ENCODE results near the gene LZTS2. TPM values are rescaled to one million over a fixed set of nuclear protein-coding genes. Genes with fewer than 3 reads are reported as not detected.

LZTS2 gene
- total RNA-seq, 2 donors from 2014 or later: 15.0 to 24.8 TPM

DNA sequence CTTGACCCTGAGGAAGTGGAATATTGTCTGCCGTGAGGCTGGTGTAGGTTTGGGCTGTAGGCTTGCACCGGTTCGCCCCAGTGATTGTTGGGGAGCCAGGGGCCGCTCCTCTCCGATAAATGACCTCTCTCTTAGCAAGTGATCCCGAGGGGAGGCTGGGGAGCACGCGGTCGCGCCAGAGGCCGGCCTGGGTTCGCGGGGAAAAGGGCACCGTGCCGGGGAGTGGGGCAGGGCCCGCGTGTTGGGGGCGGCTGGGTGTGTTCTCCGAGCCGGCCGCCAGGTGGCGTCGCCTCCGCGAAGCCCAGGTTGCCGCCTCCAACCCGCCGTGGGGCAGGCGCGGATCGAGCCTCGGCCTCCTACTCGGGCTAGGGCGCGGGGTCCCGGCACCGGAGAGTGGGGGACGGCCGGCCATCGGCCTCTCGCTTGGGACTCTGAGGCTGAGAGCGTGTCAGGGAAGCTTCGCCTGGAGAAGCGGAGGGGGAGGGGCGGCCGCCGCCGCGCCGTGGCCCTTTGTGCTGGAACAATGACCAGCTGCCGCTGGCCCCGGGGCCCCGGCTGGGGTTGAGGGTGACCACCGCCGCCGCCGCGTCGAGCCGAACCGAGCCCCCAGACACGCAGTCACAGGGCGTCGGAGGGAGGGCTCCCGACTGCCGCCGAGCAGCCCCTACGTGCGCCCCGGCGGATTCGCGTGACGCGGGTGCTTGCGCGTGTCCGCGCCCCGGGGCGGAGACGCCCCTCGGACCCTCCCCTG is 442 bp upstream of the LZTS2 start:
- peak; percentile 70 for ATAC-seq (replicated peaks)
- H3K4me1 Mint-ChIP-seq: peaks cover 12% of the 10 kb centered on the region
- H3K36me3 Mint-ChIP-seq (ENCODE audit: low read depth): peaks cover 16% of the 10 kb centered on the region

DNA sequence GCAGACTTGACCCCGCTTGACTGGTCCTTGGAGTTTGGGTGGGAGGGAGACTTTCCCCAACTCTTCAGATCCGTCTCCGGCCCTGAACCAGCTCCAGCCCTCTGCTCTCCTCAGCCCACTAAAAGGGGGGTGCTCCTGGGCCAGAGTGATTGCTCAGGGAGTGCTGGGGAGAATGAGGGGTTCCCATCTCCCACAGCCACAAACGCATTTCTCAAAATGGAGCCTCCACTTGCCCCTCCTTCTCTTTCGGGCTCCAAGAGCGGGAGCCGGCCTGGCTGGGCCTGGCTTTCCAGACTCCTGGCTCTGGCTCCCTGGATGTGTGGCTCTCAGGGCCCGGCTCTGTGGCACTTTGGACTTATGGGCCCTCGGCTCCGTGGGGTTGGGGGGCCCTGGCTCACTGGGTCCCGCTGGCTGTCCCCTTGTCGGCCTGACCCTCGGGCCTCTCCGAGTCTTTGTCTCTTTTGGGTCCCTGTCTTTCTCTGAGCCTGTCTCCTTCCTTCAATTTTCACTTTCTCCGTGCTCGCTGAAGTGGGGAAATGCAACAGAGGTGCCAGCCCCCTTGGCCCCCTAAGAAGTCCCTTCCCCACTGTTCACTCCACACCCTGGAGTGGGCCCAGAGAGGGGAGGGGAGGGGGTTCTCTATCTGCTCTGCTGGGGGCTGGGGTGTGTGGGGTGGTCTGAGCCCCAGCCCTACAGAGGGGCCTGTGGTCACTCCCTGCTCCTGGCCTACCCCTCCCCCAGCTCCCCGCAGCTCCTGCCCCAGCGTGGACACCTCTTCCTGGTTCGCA is 713 bp downstream of the LZTS2 start:
- Mint-ChIP-seq H3K4me1 (peaks cover 12% of the 10 kb centered on the region), H3K9me3 (no peaks in the 10 kb centered on the region), H3K27me3 (no peaks in the 10 kb centered on the region), H3K27ac (peak overlapping the region; percentile 59), H3K4me3 (peak overlapping the region; percentile 61), H3K36me3 (ENCODE audit: low read depth) (peaks cover 6% of the 10 kb centered on the region)
- no peak for ATAC-seq (replicated peaks)

More for the DNA sequence above, 442 bp upstream of the LZTS2 start:
- no peaks in the 10 kb centered on the region for H3K9me3 Mint-ChIP-seq
- H3K27me3 Mint-ChIP-seq: no peaks in the 10 kb centered on the region
- peak overlapping the region; percentile 75 for H3K27ac Mint-ChIP-seq
- peak overlapping the region; percentile 82 for H3K4me3 Mint-ChIP-seq

DNA sequence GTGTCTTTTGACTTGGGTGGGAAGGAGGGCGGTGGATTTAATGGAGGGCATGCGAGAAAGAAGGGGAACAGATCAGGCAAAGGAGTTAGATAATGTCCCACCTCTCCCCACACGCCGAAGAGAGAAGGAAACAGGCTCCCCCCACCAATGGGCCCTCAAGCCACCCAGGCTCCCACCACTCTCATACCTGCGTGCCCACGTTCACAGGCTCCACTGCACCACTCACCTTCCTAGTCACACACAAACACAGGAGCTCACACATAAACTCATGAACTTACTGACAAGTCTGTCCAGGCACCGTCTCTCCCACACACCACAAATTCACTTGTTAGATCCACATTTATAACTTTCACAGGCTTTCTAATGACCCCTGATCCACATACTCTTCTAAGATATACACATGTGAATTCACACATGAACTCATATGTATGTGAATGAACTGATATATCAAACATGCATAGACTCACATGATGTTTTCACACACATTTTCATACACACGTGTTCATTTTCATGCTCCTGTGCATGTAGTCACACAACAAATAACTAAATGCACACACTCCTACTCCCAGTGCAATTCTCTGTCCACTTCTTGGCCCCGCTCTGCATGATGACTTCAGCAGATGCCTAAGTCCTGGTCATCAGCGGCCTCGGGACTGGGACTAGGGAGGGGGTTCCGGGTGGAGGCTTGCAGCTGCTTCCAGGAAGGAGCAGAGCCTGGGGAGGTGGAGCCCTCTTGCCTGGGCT is 1.5 kb downstream of the LZTS2 start:
- ATAC-seq (replicated peaks): no peak
- H3K4me1 Mint-ChIP-seq: peaks cover 12% of the 10 kb centered on the region
- H3K27me3 Mint-ChIP-seq: no peaks in the 10 kb centered on the region
- peaks cover 6% of the 10 kb centered on the region for H3K36me3 Mint-ChIP-seq (ENCODE audit: low read depth)
- H3K4me3 Mint-ChIP-seq: peak overlapping the region; percentile 61
- no peaks in the 10 kb centered on the region for H3K9me3 Mint-ChIP-seq
- H3K27ac Mint-ChIP-seq: peak overlapping the region; percentile 59

DNA sequence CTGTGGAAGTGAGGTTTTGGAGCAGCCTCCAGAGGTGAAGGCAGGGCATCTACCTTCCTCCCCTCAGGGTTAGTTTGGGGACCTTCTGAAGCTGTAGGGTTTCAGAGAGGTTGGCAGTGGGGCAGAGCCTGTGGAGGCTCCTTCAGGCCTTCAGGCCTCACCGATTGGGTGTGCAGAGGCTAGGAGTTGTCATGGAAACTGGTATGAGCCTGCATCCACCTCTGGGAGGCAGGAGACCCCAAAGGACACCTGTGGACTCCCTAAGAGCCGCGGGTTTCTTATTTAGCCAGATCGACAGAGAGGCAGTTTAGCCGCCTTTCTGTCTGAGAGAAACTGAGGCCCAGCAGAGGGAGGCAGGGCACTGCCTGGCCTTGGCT is 2.0 kb downstream of the LZTS2 start:
- Mint-ChIP-seq H3K27me3 (no peaks in the 10 kb centered on the region), H3K27ac (no peak overlapping the region), H3K4me3 (no peak overlapping the region), H3K4me1 (peaks cover 12% of the 10 kb centered on the region), H3K36me3 (ENCODE audit: low read depth) (peaks cover 6% of the 10 kb centered on the region), H3K9me3 (no peaks in the 10 kb centered on the region)
- ATAC-seq (replicated peaks): no peak

DNA sequence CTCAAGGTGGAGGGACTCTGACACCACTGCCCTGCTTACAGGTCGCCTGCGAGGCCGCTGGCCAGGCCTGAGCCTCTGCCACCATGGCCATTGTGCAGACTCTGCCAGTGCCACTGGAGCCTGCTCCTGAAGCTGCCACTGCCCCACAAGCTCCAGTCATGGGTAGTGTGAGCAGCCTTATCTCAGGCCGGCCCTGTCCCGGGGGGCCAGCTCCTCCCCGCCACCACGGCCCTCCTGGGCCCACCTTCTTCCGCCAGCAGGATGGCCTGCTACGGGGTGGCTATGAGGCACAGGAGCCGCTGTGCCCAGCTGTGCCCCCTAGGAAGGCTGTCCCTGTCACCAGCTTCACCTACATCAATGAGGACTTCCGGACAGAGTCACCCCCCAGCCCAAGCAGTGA is 2.8 kb downstream of the LZTS2 start:
- no peak overlapping the region for H3K4me3 Mint-ChIP-seq
- H3K27ac Mint-ChIP-seq: no peak overlapping the region
- no peaks in the 10 kb centered on the region for H3K9me3 Mint-ChIP-seq
- no peaks in the 10 kb centered on the region for H3K27me3 Mint-ChIP-seq
- peaks cover 12% of the 10 kb centered on the region for H3K4me1 Mint-ChIP-seq
- ATAC-seq (replicated peaks): no peak
- H3K36me3 Mint-ChIP-seq (ENCODE audit: low read depth): peaks cover 6% of the 10 kb centered on the region

DNA sequence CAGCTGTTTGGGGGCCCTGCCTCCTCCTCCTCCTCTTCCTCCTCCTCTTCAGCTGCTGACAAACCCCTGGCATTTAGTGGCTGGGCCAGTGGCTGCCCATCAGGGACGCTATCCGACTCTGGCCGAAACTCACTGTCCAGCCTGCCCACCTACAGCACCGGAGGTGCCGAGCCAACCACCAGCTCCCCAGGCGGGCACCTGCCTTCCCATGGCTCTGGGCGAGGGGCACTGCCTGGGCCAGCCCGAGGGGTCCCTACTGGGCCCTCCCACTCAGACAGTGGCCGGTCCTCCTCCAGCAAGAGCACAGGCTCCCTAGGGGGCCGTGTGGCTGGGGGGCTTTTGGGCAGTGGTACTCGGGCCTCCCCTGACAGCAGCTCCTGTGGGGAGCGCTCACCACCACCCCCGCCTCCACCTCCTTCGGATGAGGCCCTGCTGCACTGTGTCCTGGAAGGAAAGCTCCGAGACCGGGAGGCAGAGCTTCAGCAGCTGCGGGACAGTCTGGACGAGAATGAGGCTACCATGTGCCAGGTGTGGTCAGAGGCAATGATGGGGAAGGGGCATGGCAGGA is 4.1 kb downstream of the LZTS2 start:
- Mint-ChIP-seq H3K27ac (no peak overlapping the region), H3K4me3 (no peak overlapping the region), H3K36me3 (ENCODE audit: low read depth) (peaks cover 2% of the 10 kb centered on the region), H3K27me3 (no peaks in the 10 kb centered on the region), H3K9me3 (no peaks in the 10 kb centered on the region), H3K4me1 (peaks cover 7% of the 10 kb centered on the region)
- no peak for ATAC-seq (replicated peaks)

DNA sequence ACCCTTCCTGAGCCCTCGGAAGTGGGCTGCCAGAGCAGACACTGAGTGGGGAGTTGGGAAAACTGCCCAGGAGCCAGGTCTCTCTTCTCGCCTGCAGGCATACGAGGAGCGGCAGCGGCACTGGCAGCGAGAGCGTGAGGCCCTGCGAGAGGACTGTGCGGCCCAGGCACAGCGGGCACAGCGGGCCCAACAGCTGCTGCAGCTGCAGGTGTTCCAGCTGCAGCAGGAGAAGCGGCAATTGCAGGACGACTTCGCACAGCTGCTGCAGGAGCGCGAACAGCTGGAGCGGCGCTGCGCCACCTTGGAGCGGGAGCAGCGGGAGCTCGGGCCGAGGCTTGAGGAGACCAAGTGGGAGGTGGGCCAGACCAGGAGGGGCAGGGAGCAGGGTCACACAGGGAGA is 5.8 kb downstream of the LZTS2 start:
- Mint-ChIP-seq H3K9me3 (no peaks in the 10 kb centered on the region), H3K27me3 (no peaks in the 10 kb centered on the region), H3K4me1 (peaks cover 6% of the 10 kb centered on the region)

DNA sequence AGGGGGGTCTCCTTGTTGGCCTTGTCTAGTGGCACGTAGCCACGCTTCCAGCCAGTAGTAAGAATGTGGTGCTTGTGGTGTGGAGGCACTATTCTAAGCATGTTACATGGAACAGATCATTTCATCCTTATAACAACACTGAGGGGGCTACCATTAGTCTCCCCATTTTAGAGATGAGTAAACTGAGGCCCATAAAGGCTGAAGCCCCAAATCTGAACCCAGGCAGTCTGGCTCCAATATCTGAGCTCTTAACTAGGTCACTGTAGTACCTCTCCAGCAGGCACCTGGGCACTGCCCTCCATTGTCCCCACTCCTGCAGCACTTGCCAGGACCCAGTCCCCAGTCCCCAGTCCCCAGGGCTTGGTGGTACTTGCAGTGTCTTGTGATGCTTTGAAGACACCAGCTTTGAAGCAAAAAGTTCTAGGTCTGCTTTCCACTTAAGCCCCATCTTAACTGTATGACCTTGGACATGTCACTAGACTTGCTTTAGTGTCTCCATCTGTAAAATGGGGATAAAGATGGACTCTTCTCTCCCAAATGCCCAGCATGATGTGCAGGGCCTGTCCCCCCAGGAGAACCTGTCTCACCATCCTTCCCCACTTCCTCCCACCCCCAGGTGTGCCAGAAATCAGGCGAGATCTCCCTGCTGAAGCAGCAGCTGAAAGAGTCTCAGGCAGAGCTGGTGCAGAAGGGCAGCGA is 6.4 kb downstream of the LZTS2 start:
- no peak overlapping the region for H3K4me3 Mint-ChIP-seq
- ATAC-seq (replicated peaks): no peak
- H3K27me3 Mint-ChIP-seq: no peaks in the 10 kb centered on the region
- H3K4me1 Mint-ChIP-seq: peaks cover 3% of the 10 kb centered on the region
- H3K36me3 Mint-ChIP-seq (ENCODE audit: low read depth): no peaks in the 10 kb centered on the region
- H3K9me3 Mint-ChIP-seq: no peaks in the 10 kb centered on the region
- no peak overlapping the region for H3K27ac Mint-ChIP-seq

More for the DNA sequence above, 5.8 kb downstream of the LZTS2 start:
- no peaks in the 10 kb centered on the region for H3K36me3 Mint-ChIP-seq (ENCODE audit: low read depth)
- ATAC-seq (replicated peaks): no peak
- no peak overlapping the region for H3K27ac Mint-ChIP-seq
- no peak overlapping the region for H3K4me3 Mint-ChIP-seq

DNA sequence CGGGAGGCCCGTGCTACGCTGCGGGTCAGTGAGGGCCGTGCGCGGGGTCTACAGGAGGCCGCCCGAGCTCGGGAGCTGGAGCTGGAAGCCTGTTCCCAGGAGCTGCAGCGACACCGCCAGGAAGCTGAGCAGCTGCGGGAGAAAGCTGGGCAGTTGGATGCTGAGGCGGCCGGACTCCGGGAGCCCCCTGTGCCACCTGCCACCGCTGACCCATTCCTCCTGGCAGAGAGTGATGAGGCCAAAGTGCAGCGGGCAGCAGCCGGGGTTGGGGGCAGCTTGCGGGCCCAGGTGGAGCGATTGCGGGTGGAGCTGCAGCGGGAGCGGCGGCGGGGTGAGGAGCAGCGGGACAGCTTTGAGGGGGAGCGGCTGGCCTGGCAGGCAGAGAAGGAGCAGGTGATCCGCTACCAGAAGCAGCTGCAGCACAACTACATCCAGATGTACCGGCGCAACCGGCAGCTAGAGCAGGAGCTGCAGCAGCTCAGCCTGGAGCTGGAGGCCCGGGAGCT is 7.0 kb downstream of the LZTS2 start:
- Mint-ChIP-seq H3K27me3 (no peaks in the 10 kb centered on the region), H3K9me3 (no peaks in the 10 kb centered on the region), H3K27ac (no peak overlapping the region), H3K4me3 (no peak overlapping the region), H3K36me3 (ENCODE audit: low read depth) (no peaks in the 10 kb centered on the region), H3K4me1 (no peaks in the 10 kb centered on the region)
- no peak for ATAC-seq (replicated peaks)

DNA sequence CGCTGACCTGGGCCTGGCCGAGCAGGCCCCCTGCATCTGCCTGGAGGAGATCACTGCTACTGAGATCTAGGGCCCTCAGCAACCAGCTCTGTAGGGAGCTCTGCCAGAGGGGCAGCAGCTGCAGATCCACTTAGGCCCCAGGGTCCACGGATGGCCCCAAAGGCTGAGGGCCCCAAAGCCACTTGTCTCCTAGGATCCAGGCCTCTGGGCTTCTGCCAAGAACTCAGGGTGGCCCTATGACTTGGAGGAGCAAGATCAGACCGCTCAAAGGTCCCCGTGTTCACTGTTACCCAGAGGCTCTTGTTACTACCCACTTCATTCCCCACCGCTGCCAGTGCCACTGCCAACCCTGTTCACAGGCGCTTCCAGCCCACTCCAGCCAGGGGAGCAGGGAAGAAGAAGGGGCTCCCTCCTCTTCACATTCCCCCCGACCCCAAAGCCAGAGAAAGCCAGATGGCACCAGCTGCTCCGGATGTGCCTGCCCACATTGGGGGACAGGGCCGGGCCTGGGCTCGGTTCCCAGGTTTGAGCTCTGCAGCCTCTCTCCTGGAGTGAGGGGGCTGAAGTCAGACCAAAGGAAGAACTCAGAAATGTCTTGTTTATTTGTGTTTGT is 7.6 kb downstream of the LZTS2 start:
- no peaks in the 10 kb centered on the region for H3K27me3 Mint-ChIP-seq
- H3K9me3 Mint-ChIP-seq: no peaks in the 10 kb centered on the region
- ATAC-seq (replicated peaks): no peak
- H3K36me3 Mint-ChIP-seq (ENCODE audit: low read depth): no peaks in the 10 kb centered on the region
- no peak overlapping the region for H3K27ac Mint-ChIP-seq
- no peak overlapping the region for H3K4me3 Mint-ChIP-seq
- H3K4me1 Mint-ChIP-seq: no peaks in the 10 kb centered on the region

DNA sequence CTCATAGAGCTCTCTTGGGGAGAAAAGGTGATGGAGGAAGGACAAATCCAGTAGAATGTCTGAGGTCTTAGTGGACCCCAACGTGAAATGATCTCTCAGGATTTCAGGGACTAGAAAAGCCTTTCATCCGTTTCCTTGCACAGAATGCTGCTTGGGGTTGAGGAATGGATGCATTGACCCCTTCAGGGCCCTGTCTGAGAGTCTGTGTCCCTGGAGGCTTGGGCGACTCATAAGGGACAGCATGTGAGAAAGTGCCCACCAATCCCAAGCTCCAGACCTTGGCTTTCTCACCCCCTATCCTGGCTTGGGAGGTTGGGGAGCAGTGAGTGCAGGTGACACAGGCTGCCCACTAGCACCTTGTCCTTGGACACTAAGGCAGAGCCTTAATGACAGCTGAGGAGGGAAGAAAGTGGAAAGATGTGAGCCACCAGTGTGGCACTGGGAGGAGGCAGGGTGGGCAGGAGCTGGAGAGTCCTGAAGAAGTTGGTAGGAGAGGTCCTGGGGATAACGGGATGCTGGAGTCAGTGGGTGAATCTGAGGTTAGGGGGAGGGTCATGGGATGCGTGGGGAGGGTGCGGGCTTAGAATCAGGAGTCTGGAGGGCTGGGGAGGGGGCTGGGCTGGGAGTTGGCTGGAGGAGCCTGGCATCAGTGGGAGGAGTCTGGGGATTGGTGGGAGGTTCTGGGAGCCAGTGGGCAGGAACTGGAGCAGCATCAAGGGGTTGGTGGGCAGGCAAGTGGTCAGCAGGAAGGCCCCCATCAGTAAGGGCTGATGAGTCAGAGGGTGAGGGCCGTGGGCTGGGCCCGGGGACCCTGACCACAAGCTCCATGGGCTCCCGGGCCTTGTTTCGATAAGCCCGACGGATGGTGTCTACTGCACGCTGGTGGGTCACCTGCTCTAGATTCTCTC is 8.6 kb downstream of the LZTS2 start:
- Mint-ChIP-seq H3K4me1 (peaks cover 6% of the 10 kb centered on the region), H3K27me3 (no peaks in the 10 kb centered on the region), H3K36me3 (ENCODE audit: low read depth) (no peaks in the 10 kb centered on the region), H3K4me3 (no peak overlapping the region), H3K27ac (peak overlapping the region; percentile 41), H3K9me3 (no peaks in the 10 kb centered on the region)
- ATAC-seq (replicated peaks): no peak

DNA sequence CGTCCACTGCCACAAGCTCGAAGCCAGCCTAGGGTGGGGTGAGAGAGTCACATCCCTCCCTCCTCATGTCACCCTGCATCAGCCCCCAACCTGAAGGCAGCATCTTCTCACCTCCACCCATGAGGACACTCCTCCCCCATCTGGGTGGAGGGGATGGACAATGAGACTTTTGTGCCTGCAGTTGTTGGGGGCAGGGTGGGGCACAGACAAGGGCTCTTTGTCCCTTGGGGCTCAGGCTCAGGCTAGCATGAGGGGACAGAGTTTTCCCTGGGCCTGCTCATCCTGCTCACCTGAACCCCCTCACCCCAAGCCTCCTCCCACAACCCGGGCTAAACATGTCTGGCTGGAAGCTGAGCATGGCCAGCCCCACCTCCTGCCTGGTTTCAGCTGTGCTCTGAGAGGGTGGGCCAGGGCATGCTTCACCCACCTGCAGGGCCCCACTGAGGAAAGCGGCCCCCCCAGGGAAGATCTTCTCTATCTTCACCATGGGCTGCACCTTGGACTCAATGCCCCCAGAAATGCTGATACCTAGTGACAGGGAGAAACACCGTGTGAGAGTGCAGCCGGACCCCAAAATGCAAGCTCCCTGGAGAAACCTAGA is 9.3 kb downstream of the LZTS2 start:
- no peak overlapping the region for H3K27ac Mint-ChIP-seq
- no peak for ATAC-seq (replicated peaks)
- H3K36me3 Mint-ChIP-seq (ENCODE audit: low read depth): no peaks in the 10 kb centered on the region
- no peaks in the 10 kb centered on the region for H3K9me3 Mint-ChIP-seq
- no peak overlapping the region for H3K4me3 Mint-ChIP-seq
- H3K4me1 Mint-ChIP-seq: peaks cover 10% of the 10 kb centered on the region
- no peaks in the 10 kb centered on the region for H3K27me3 Mint-ChIP-seq
